C1 segment of cervical spinal cord (tissue), 14 donors: Measurements from ENCODE around the gene SNX32.

Experiments used
- DNase-seq, 14 donors: peaks; one replicate each; lab custom pipeline; 2025; lab: John Stamatoyannopoulos, UW

SNX32 gene

DNA sequence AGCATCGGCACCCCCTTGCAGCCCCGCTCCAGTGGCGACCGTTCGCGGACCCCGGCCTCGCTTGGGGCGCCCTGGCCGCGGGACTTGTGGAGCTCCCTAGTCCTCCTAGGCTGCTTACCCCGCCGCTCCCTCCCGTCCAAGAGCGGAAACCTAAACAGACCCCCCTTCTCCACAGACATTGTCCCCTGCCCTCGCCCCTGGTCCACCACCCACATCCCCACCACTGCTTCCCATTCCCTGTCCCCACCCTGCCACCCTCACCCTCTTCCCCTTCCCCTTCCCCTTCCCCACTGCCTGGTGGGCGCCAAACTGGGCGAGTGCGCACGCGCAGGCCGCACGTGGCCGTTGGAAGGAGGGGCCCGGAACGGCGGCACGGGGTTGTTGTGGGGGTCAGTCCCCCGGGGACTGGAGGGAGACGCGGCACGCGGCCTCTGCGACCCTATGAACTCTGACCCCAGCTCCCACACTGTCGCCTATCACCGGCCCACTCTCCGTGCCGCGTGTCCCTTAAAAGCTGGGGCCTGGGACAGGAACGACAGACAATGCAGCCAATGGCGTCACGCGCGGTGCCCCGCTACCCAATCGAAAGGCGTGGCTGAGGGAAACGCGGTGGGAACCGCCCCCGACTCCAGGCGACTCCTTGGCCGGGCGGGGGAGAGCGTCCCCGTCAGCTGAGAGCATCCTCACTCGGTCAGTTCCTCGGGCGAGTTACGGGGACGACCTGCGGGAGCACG is at the start of gene SNX32:
SNX32 (plus strand) TSS at position 667 of the 734 bp plus-strand sequence. CDS start 103 bp downstream, outside the sequence.
- DNase-seq, result peak; percentile 54 to 95 (median 90)

DNA sequence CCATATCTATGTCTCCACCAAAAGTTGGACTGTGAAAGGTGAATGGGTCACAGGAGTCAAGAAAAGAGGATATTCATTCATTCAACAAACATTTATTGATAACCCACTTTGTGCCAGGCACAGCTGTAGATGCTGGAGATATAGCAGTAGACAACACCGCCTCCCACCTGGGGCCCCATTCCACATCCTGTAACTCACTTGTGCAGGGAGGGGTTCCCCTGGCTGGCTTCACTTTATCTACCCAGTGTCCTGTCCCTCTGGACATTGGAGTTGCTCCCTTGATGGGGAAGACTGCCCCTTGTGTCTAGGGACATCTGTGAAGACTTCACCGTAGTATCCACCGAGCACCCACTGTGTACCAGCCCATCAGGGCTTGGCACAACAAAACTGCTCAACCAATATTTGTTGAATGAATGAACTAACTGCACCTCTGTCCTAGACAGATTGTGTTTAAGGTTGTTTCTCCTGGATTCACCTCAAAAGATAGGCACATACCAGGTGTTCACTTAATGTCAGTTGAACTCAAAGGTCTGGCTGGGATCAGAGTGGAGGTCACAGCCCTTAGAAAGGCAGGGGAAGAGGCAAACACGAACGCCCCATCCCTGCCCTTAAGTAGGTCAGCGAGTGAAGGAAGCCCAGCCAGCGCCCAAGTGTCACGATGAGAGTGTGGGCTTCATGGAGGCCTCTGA is 48.3 kb upstream of the SNX32 start:
- no peak for DNase-seq

DNA sequence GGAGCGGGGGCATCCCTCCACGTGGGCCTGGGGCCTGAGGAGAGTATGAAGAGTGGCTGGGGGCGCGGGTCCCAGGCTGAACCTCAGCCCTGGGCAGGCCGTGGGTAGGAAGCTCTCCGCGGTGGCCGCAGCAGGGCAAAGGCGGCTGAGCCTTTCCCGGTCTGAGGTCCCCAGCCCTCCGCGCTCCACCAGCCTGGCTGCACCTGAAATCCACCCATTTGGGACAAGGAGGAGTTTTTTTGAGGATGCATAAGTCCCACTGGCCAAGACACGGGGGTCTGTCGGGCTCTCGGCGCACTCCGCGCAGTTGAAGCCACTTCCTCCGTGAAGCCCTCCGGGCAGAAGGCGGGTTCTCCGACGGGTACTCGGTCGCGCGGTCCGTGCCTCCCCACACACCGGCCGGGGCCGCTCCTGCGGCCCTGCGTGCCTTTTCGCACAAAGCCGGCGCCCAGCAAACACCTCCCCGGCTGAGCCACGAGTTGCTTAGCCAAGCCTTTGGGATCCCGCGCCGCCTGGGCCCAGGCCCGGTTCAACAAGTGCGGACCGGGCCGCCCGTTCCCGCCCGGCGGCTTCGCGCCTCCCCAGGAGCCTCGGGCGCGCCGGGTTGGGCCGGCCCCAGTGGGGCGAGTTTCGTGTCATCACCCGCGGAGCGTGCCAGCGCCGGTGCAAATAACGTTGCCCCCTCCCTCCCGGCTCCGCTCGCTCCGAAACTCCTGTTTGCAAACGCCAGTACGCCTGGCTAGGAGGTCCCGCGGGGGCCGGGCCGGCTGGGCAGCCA is 47.6 kb upstream of the SNX32 start:
- no peak for DNase-seq

DNA sequence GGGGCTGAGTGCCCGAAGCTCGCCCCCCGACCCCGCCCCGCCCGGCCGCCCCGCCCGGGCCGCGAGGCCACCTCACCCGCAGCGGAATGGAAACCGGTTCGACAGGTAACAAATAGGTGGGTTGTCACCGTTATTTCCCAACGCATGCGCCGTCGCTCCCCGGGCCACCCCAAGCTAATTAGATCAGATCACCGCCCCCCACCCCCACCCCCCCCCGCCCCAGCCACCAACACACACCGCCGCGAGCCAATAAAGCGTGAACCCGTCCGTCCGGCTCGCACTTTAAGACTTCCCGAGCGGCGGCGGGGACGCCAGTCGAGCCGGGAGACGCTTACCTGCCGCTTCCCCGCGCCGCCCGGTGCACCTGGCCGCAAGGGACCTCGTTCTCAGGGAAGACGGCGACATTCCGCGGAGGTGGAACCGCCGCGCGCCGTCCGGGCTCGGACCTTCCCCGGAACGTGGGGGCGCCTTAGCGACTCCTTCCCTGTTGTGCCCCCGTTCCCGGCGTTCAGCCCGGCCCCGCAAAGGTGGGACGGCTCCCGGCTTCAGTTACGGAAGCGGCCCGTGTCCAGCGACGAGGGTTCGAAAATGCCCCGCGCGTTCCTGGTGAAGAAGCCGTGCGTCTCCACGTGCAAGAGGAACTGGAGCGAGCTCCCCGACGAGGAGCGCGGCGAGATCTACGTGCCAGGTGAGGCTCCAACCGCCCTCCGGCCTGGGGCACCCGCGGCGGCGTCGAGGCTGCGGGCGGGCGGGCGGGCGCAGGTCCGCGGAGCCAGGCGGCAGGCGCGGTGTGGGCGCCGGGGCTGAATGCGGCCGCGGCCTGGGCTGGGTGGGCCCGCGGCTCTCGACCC is 46.8 kb upstream of the SNX32 start, which contains the start of gene OVOL1:
OVOL1 (plus strand) TSS at position 278 of the 851 bp plus-strand sequence; CDS start at position 589, 311 bp downstream.
- DNase-seq, result no peak

DNA sequence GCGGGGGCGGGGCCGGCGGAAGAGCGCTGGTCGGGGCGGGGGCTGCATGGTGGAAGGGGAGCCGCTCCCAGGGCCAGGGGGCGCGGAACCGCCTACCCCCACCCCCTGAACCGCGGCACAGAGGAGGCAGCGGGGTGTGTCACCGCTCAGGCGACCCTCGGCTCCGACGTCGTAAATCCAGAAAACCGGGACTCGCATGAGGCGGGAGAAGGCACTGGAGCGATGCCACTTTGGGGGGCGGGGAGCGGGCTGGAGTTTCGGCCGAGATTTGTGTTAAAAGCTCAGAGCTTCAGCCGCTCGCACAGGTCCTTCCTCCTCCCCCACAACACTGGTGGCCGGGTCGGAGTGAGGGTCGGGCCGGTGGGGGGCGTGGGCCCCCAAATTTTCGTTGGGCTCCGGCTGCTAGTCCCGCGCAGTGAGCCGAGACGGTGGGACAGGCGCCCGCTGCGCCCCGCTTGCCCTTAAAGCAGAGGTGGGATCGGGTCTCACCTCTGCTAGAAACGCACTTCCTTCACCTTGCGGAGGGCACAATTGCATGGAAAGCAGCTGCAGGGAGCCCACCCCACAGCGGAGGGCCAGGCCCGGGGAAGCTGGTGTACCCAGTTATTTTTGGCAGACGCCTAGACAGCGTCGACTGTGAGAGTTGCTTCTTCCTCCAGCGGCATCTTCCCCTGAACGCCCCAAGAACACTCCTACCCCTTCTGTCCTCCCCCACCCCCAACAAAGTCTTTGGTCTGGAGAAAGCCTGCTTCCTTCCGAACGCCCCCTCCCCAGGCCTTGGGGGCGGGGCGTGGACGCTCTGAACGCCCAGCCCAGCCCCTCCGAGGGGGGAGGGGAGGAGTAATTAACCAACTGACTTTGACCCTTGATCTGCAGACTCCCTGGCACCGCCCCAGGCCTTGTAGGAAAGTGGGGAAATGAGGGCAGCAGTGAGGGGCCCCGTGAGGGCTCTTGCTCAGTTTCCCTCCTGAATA is 45.8 kb upstream of the SNX32 start:
- DNase-seq, result no peak

DNA sequence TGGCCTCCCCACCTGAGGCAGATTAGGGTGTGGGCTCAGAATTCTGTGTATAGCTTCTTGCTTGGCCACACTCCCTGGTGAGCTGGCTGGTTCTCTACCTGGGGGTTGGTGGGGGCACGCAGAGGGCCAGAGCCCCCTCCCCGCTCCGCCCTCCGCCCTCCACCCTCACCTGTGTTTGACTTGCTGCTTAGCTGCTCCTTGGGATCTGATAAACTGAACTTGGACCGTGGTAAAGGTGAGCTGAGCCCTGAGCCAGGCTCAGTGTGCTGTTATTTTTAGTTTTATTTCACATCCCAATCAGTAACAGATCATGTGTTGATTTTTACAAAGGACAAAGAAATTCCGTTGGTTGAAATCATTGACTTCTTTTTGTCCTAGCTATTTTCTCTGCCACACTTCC is 44.9 kb upstream of the SNX32 start:
- no peak for DNase-seq

DNA sequence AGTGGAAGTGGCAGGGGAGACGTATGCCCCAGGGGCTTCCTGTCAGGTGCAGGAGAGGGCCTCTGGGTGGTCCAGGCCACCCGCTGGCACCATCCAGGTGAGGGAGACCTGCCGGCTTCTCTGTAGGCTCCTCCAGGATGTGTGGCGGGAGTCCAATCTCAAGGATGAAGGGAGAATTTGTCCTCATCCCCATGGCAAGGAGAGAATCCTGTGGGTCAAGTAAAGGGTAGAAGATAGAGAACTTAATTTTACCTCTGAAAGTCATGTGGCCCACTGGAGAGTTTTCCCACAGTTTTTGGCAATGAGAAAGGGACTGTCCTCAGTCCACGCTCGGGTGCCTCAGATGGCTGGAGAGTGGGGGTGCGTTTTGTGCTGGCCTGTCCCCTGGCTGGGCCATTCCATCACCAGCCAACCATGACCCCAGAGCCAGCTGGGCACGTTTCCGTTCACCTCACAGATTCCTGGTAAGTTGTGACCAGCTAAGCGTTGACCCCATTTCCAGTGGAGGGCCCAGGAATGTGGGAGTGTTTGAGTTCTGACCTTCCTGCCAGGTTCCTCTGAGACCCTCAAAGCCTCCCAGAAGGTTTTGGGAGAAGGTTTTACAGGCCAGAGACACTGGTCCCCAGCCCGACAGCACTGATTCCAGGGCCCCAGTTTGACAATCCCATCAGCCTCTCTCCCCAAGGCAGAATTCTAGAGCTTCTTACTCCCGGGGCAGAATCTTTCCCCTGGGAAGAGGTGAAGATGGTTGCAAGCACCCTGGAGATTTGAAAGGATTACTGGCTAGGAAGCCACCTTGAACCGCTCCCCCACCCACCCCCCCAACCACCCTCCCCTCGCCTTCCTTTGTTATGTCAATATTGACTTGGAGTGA is 44.3 kb upstream of the SNX32 start:
- DNase-seq, result no peak

DNA sequence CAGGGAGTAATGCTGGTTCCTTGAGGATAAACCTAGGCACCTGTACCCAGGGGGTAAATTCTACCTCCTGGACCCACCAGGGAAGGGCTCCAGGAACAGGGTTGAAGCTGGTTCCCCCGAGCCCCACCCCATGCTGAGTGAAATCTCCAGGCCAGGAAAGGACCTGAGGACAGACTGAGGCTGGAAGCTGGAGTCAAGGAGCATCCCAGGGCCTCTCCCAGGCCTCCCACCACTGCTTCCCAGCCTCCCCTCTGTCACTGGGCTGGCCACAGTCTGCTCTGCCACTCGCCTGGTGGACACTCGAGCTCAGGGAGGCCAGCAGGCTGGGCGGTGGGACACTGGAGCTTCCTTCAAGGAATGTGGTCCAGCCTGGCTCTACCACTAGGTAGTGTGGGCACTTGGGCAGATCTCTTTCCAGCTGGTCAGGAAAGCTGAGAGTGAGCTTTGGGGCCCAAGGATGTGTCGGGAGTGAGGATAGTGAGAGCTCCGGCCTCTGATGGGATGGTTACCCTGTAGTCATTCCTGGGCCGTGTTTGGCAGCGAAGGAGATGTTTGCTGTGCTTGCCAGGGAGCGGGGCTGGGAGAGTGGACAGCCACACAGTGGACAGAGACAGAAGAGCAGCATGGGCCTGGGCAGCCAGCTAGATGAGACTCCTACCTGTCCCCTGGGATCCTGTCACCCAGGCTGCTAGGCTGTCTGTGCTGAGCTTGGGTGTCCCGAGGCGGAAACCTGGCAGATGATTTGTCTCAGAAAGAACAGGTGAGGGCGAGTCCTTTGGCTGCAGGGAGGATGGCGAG is 43.5 kb upstream of the SNX32 start:
- DNase-seq, result no peak

DNA sequence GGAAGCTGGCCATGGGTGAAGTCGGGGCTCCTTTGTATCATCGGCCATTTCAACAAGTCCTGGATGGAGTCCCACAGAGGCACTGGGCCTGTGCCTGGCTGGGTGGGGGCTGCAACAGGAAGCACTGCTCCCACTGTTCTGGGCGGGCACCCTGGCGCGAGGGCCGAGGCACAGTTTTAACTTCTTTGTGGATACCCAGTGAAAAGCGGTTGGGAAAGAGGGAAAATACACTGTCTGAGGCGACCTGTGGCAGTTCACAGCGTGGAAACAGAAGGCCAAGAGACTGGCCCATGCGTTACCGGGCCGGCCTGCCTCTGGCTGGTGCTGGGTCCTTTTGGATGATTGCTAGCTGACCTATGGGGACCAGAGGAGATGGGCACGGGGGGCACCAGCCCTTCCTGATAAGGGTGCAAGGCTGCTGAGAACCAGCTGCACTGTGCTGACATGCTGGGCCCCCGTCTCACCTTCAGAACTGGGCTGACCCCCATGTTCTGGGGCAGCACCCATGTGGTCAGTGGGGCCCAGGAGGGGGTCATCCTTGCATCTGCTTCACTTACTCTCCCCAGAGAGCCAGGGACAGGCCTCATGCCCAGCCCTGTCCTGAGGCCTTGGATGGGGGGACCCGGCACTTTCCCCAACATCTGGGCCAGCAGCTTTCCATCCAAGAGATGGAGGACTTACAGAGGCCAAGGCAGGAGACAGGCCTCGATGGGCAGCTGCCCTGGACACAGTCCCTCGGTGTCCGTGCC is 42.7 kb upstream of the SNX32 start:
- DNase-seq, result no peak

DNA sequence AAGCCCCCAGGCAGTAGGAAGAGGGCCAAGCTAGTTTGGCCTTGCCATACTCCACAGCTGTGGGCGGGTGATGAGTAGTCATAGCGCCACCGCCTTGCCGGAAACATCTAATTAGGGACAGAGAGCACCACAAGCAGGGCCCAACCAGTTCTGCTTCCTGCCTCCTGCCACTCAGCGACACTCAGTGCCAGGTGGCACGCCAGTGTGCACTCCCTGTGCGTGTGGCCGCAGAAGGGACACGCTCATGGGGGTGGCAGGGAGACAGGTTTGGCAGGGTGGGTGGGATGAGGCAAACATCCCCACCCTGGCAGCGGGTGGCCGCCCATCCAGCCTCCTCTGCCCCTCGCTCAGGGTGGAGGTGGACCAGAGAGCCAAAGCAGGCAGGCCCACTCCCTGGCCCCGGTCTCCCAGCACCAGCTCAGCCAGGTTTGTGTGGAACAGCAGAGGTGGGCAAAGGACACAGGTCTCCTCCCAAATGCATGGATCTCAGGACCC is 42.0 kb upstream of the SNX32 start:
- DNase-seq, result no peak

DNA sequence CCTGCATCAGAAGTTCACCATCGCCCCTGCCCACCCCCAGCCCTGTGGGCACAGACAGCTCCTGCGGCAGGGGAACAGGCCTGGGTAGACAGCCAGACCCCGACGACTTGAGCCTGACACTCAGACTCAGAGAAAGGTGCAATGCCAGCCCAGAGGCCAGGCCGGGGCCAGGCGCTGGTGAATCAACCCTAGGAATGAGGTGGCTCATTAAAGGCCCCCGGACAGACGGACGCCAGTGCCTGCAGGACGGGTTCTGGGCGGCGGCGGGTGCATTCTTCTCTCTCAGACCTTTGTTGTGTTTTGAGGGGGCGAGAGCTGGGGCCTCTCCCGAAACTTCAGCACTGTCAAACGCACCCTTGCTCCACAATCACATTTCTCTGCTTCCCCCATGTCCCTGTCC is 41.3 kb upstream of the SNX32 start:
- DNase-seq, result no peak

DNA sequence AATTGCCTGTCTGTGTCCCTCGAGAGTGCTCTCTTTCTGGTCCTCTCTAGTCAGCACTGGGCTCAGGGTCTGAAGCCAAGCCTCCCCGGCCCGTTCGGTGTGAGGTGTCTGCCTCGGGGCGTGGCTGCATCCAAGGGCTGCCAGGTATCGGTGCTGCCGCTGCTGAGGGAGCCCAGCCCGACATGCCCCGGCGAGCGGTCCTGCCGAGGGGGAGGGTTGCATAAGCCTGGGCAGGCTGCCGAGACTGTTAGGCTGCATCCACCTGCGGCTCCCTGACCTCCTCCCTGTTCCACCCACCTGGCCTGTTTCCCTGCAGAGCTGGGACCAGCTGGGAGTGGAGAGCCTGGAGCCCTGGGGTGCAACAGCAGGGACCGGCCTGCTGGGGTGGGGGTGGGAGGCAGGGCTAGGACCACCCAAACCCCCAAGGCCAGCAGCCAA is 40.6 kb upstream of the SNX32 start:
- no peak for DNase-seq

DNA sequence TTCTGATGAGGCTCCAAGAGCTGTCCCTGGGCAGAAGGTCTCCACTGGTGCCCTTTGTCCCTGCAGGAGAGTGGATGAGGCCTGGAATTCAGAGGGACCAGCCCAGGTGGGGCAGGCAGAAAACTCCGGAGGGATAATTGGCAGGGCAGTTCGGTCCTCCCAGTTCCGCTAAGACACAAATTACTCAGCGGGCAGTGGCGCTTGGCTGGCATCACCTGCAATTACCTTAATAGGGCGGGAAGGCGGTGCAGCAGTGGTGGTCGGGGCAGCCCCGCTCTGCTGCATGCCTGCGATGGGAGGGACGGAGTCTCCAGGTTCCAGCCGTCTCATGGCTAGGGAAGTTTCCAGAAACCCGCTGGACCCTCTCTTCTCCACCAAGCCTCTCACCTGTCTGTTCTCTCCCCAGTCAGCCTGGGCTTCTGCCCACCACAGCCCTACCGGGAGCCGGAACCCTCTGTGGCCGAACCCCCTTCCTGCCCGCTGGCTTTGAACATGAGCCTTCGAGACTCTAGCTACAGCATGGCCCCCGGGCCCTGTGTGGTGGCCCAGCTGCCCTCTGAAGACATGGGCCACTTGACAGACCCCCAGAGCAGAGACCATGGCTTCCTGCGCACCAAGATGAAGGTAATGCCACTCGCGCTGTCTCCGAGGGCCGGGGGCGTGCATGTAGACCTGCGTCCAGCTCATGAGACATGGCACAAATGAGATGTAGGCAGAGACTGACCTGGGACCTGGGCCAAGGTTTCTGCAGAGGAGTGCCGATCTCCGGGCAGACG is 40.0 kb upstream of the SNX32 start:
- no peak for DNase-seq

DNA sequence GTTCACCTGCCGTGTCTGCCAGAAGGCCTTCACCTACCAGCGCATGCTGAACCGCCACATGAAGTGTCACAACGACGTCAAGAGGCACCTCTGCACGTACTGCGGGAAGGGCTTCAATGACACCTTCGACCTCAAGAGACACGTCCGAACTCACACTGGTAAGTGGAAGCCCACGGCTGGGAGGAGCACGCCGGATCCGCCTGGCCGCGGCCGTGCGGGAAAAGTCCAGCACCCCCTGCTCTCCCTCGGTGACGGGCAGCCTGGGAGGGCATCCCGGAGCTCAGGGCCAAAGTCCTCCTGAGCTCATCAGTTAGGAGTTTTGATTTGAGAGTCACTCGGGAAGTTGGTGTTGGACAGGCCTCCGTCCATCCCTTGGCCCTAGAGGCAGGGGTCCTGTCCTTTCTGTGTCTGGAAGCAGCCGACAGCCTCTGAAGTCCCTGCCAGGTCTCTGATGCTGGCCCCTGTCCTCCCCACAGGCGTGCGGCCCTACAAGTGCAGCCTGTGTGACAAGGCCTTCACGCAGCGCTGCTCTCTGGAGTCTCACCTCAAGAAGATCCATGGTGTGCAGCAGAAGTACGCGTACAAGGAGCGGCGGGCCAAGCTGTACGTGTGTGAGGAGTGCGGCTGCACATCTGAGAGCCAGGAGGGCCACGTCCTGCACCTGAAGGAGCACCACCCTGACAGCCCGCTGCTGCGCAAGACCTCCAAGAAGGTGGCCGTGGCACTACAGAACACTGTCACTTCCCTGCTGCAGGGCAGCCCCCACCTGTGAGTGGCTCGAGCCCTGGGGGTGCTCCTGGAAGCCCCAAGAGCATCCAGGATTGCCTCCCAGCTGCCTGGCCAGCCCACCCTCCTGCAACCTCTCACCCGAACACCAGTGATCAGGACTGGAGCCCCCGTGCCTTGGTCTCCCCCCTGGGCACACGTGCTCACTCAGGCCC is 38.9 kb upstream of the SNX32 start:
- DNase-seq, result no peak
